Common myeloid progenitor, CD34-positive (primary cell): Measurements from ENCODE around the gene CLTC.

Source experiments
- CTCF ChIA-PET: fragments of 350-600 bp; sonication (Branson Sonifier 250); formaldehyde crosslinking; loops from one replicate; lab custom pipeline; 2021; ENCODE audit warnings: antibody characterized with exemption; lab: Charles Lee
- POLR2A ChIA-PET: fragments of 350-600 bp; sonication (Branson Sonifier 250); formaldehyde crosslinking; loops from one replicate; lab custom pipeline; 2021; ENCODE audit warnings: antibody characterized with exemption; lab: Charles Lee
- DNase-seq, 3 donors: peaks; one replicate each; pipeline versions ENCODE4 v3.0.0 to v3.0.0-alpha.2; 2013
- H3K27ac ChIP-seq, 2 experiments: 1 replicate in 1 of 2; 2 replicates in 1 of 2; pipeline ENCODE4 v1.7.0; 2013; ENCODE audit warnings: inconsistent platforms in 2 of 2, low read length in 2 of 2, mild to moderate bottlenecking in 2 of 2, low read depth in 1 of 2, moderate library complexity in 1 of 2; ENCODE audit not compliant: severe bottlenecking in 2 of 2, insufficient read depth in 1 of 2, poor library complexity in 1 of 2
- H3K27me3 ChIP-seq, 5 experiments: replicated peaks in 2 of 5; 1 replicate in 3 of 5; 2 replicates in 2 of 5; pipeline versions ENCODE4 v1.6.1 to v1.7.0; 2013; ENCODE audit warnings: low read length in 4 of 5, mild to moderate bottlenecking in 2 of 5, moderate library complexity in 2 of 5, inconsistent platforms in 1 of 5; ENCODE audit not compliant: insufficient read depth in 5 of 5, control insufficient read depth in 4 of 5
- H3K36me3 ChIP-seq, 4 experiments: 1 replicate in 2 of 4; 2 replicates in 2 of 4; pipeline versions ENCODE4 v1.6.1 to v1.7.0; 2013; ENCODE audit warnings: low read length in 3 of 4, control low read depth in 1 of 4, mild to moderate bottlenecking in 1 of 4; ENCODE audit not compliant: control insufficient read depth in 4 of 4, insufficient read depth in 4 of 4
- H3K4me1 ChIP-seq, 4 experiments: 1 replicate in 3 of 4; 2 replicates in 1 of 4; pipeline versions ENCODE4 v1.6.1 to v1.7.1; 2013; ENCODE audit warnings: low read length in 3 of 4, mild to moderate bottlenecking in 3 of 4, control low read depth in 1 of 4, inconsistent platforms in 1 of 4, moderate library complexity in 1 of 4; ENCODE audit not compliant: control insufficient read depth in 4 of 4, insufficient read depth in 4 of 4; ENCODE audit errors: control extremely low read depth in 1 of 4
- H3K4me3 ChIP-seq, 7 experiments: 1 replicate in 4 of 7; 2 replicates in 3 of 7; pipeline versions ENCODE4 v1.5.1 to v1.7.0; 2013; ENCODE audit warnings: mild to moderate bottlenecking in 7 of 7, low read length in 6 of 7, moderate library complexity in 6 of 7, inconsistent platforms in 2 of 7, low read depth in 2 of 7, control low read depth in 1 of 7; ENCODE audit not compliant: insufficient read depth in 4 of 7, control insufficient read depth in 1 of 7; ENCODE audit errors: extremely low read depth in 1 of 7
- H3K9me3 ChIP-seq, 5 experiments: 1 replicate in 4 of 5; 2 replicates in 1 of 5; pipeline versions ENCODE4 v1.6.1 to v1.7.1; 2013; ENCODE audit warnings: low read length in 4 of 5, mild to moderate bottlenecking in 2 of 5, inconsistent platforms in 1 of 5, low read depth in 1 of 5, moderate library complexity in 1 of 5; ENCODE audit not compliant: control insufficient read depth in 4 of 5, insufficient read depth in 2 of 5; ENCODE audit errors: control extremely low read depth in 1 of 5
- WGBS: methylation state at CpG from one replicate; pipeline ENCODE4 v1.1.5; 2013; ENCODE audit not compliant: insufficient coverage; 5-methylcytosine and 5-hydroxymethylcytosine counted together

The CLTC gene

DNA sequence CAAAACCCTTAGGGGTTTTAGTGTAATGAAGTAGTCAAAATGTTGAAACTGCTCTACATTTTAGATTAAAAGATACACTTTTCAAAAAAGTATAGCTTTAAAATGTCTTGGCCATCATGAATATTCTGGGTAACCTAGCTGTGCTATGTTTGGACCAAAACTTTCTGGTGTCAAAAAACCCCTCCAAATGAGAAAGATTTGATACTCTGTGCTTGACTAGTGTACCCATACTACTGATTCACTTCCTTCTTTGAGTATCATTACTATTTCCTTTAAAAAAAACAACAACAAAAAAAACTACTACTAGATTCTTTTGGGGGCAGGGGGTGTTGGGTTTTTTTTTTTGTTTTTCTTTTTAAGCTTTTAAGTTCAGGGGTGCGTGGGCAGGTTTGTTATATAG is 50.2 kb downstream of the CLTC start:
- ChIA-PET POLR2A (interaction anchor here (2.7 kb wide), 1 partner anchor 50 kb away, joined by 8 read pairs; the partner anchor contains the start of gene CLTC), CTCF (interaction anchor here (0.9 to 2.5 kb wide), 3 partner anchors 9 to 34 kb away, joined by 4 to 13 read pairs (median 4); no protein-coding TSS in a partner anchor)
- H3K4me3 ChIP-seq = no peak overlapping the region
- H3K36me3 ChIP-seq = peaks cover 8 to 54% (median 26%) of the 10 kb centered on the region in 4 experiments
- H3K27me3 ChIP-seq = no peaks in the 10 kb centered on the region
- whole genome bisulfite sequencing = no CpG with 5 or more reads among the region's 1 CpG
- DNase-seq = no peak
- peaks cover 14 to 33% (median 25%) of the 10 kb centered on the region in 4 experiments for H3K4me1 ChIP-seq
- H3K27ac ChIP-seq = peak overlapping the region in 1 of 2 experiments; percentile 3
- H3K9me3 ChIP-seq = no peaks in the 10 kb centered on the region

DNA sequence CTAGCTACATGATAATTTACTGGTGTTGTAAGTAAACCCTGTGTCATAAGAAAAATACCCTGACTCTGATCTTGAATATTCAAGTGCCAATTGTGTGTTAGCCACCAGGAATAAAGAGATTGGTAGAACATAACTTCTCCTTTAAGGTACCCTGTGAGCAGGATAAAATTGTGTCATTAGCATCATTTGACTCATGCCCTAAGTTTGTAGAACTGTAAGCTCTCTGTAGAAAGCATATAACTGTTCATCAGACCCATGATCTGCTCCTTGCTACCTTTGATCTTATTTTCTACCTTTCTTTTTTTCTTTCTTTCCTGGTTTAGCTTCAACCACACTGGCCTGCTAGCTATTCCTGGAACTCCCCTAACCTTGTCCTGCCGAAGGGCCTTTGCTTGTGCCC is 51.7 kb downstream of the CLTC start:
- CTCF ChIA-PET = interaction anchor here (1.2 to 2.5 kb wide), 4 partner anchors 11 to 150 kb away, joined by 3 to 13 read pairs (median 5); no protein-coding TSS in a partner anchor
- Histone ChIP-seq H3K27ac (no peak overlapping the region), H3K4me3 (no peak overlapping the region), H3K36me3 (peaks cover 14 to 56% (median 29%) of the 10 kb centered on the region in 4 experiments), H3K4me1 (peaks cover 14 to 36% (median 27%) of the 10 kb centered on the region in 4 experiments), H3K27me3 (no peaks in the 10 kb centered on the region), H3K9me3 (no peaks in the 10 kb centered on the region)
- POLR2A ChIA-PET = interaction anchor here (0.6 to 2.7 kb wide), 2 partner anchors 52 to 58 kb away, joined by 4 to 8 read pairs; partner anchors contain the start of gene CLTC
- no CpG with 5 or more reads among the region's 1 CpG for WGBS
- DNase-seq = no peak

DNA sequence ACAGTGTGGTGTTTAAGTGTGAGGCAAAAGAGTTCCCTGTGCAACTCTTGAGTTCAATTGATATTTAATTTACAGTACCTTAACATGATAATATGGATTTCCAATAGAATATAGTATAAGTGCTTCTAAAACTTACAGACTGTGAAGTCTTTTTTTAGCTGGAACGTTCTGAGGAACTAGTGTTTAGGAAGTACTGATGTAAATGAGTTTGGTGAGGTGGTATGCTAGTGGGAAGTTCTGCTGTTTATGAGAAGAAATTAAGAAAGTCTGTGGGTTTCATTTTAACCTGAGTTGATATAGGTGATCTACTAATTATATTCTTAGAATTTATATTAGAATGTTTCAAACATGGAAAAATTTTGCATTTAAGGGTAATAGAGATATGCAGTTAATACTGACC is 55.5 kb downstream of the CLTC start:
- peaks cover 24 to 81% (median 55%) of the 10 kb centered on the region in 4 experiments for H3K36me3 ChIP-seq
- POLR2A ChIA-PET = interaction anchor here (1.3 kb wide), 1 partner anchor 55 kb away, joined by 4 read pairs; the partner anchor contains the start of gene CLTC

DNA sequence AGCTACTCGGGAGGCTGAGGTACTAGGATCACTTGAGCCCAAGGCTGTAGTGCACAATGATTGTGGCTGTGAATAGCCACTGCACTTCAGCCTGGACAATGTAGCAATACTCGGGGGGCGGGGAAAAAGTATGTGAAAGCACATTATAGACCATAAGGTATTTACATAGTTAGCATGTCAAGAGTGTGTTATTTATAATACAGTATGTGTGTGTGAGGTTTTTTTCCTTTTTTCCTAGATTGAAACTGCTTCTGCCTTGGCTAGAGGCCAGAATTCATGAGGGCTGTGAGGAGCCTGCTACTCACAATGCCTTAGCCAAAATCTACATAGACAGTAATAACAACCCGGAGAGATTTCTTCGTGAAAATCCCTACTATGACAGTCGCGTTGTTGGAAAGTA is 57.0 kb downstream of the CLTC start:
- H3K9me3 ChIP-seq = no peaks in the 10 kb centered on the region
- H3K4me1 ChIP-seq = peaks cover 0 to 6% (median 2%) of the 10 kb centered on the region in 4 experiments
- WGBS = 95% methylated on average over 3 of the region's 7 CpGs
- no peak overlapping the region for H3K27ac ChIP-seq
- H3K4me3 ChIP-seq = no peak overlapping the region
- peaks cover 22 to 85% (median 67%) of the 10 kb centered on the region in 4 experiments for H3K36me3 ChIP-seq
- ChIA-PET POLR2A (no interaction called here), CTCF (no interaction called here)
- DNase-seq = no peak
- no peaks in the 10 kb centered on the region for H3K27me3 ChIP-seq

More for the DNA sequence above, 55.5 kb downstream of the CLTC start:
- no CpG with 5 or more reads among the region's 1 CpG for WGBS
- no peaks in the 10 kb centered on the region for H3K9me3 ChIP-seq
- peak overlapping the region in 1 of 2 experiments; percentile 1 for H3K27ac ChIP-seq
- CTCF ChIA-PET = interaction anchor here (1.6 to 2.3 kb wide), 2 partner anchors 11 to 12 kb away, joined by 5 to 13 read pairs; no protein-coding TSS in a partner anchor
- no peak for DNase-seq
- peaks cover 0 to 6% (median 3%) of the 10 kb centered on the region in 4 experiments for H3K4me1 ChIP-seq
- no peak overlapping the region for H3K4me3 ChIP-seq
- H3K27me3 ChIP-seq = no peaks in the 10 kb centered on the region

DNA sequence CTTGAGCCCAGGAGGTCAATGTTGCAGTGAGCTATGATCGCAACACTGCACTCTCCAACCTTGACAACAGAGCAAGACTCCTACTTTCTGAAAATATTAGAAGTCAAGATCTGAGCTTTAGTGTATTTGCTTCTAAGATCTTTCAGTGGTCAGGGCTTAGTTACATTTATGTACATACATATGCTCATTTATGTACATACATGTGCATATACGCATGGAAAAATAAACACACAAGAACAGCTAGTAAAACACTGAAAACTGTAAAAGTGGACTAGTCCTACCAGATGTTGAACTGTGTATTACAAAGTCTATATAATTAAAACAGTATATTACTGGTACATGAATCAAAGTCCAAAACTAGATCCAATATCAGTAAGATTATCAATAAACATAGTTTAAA is 59.2 kb downstream of the CLTC start:
- DNase-seq = no peak
- no peaks in the 10 kb centered on the region for H3K9me3 ChIP-seq
- H3K4me1 ChIP-seq = peaks cover 0 to 6% (median 2%) of the 10 kb centered on the region in 4 experiments
- no peak overlapping the region for H3K27ac ChIP-seq
- H3K36me3 ChIP-seq = peaks cover 40 to 95% (median 80%) of the 10 kb centered on the region in 4 experiments
- H3K27me3 ChIP-seq = no peaks in the 10 kb centered on the region
- ChIA-PET POLR2A (no interaction called here), CTCF (no interaction called here)
- H3K4me3 ChIP-seq = no peak overlapping the region
- WGBS = no CpG with 5 or more reads among the region's 2 CpGs

DNA sequence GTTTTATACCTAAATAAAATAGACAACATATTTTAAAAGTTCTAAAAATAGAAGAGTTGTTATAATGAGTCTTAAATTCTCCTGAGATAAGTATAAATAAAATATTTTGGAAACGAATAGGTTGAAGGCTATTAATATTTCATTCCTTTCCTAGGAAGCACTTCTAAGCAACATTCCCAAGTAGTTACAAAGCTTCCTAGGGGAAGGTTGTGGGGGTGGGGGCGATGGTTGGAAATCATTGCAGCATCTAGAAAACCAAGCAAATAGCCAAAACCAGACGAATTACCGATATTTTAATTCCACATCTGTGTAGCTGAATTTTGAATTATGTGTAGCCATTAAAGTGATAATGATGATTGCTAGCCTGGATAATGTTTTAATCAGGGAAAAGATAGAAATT is 60.6 kb downstream of the CLTC start:
- Histone ChIP-seq H3K4me1 (peaks cover 0 to under 1% (median 0%) of the 10 kb centered on the region in 4 experiments), H3K27me3 (no peaks in the 10 kb centered on the region), H3K9me3 (no peaks in the 10 kb centered on the region), H3K36me3 (peaks cover 41 to 95% (median 81%) of the 10 kb centered on the region in 4 experiments), H3K4me3 (no peak overlapping the region), H3K27ac (no peak overlapping the region)
- CTCF ChIA-PET = interaction anchor here (1.1 kb wide), 1 partner anchor 9 kb away, joined by 3 read pairs; no protein-coding TSS in a partner anchor
- POLR2A ChIA-PET = no interaction called here
- DNase-seq = no peak
- WGBS = 100% methylated on average over 1 of the region's 4 CpGs

DNA sequence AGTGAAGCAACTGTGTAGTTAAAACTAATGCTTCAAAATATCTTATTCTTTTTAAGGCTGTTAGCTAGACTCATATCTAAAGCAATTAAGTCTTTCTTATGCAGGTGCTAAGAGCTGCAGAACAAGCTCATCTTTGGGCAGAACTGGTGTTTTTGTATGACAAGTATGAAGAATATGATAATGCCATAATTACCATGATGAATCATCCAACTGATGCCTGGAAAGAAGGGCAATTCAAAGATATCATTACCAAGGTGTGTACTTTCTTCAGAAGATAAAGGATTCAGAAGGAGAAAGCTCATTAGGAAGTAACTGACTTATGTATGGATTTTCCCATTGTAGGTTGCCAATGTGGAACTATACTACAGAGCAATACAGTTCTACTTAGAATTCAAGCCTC is 63.6 kb downstream of the CLTC start:
- Histone ChIP-seq H3K4me3 (no peak overlapping the region), H3K36me3 (peaks cover 39 to 95% (median 74%) of the 10 kb centered on the region in 4 experiments), H3K4me1 (no peaks in the 10 kb centered on the region), H3K9me3 (no peaks in the 10 kb centered on the region), H3K27me3 (no peaks in the 10 kb centered on the region), H3K27ac (no peak overlapping the region)
- ChIA-PET POLR2A (interaction anchor here (0.6 kb wide), 1 partner anchor 35 kb away, joined by 3 read pairs; no protein-coding TSS in a partner anchor), CTCF (interaction anchor here (1.1 kb wide), 1 partner anchor 13 kb away, joined by 4 read pairs; no protein-coding TSS in a partner anchor)
- no peak for DNase-seq
